GM23338 (cell line): Measurements from ENCODE around the gene CDYL. TPM values are rescaled to one million over a fixed set of nuclear protein-coding genes. Genes with fewer than 3 reads are reported as not detected.

Source experiments
- ATAC-seq: fragments of 200-7000 bp; cut with Tn5 transposase; 3 replicates; pipeline ENCODE4 v1.9.1; 2020
- DNase-seq: peaks from one replicate; pipeline ENCODE4 v3.0.0-alpha.2; 2015; ENCODE audit warnings: low spot score
- H2AFZ ChIP-seq: fragments of 200-600 bp; sonication (generic); 2 replicates; pipeline ENCODE4 v1.8.0; 2016; ENCODE audit warnings: antibody characterized with exemption, mild to moderate bottlenecking, moderate library complexity
- H3F3A ChIP-seq: fragments of 200-600 bp; sonication (generic); replicated peaks from 2 replicates; pipeline ENCODE4 v1.8.0; 2017; ENCODE audit warnings: antibody characterized with exemption, mixed run types, low read depth
- H3K27ac ChIP-seq: fragments of 200-600 bp; sonication (generic); 2 replicates; pipeline ENCODE4 v1.6.1; 2016; ENCODE audit warnings: low read depth
- H3K27me3 ChIP-seq: fragments of 200-600 bp; sonication (generic); 2 replicates; pipeline ENCODE4 v1.8.0; 2016; ENCODE audit warnings: mild to moderate bottlenecking, mixed run types, moderate library complexity; ENCODE audit not compliant: insufficient read depth
- H3K36me3 ChIP-seq: fragments of 200-600 bp; sonication (generic); 2 replicates; pipeline ENCODE4 v1.8.0; 2016; ENCODE audit warnings: mild to moderate bottlenecking; ENCODE audit not compliant: insufficient read depth
- H3K4me1 ChIP-seq: fragments of 200-600 bp; sonication (generic); 2 replicates; pipeline ENCODE4 v1.8.0; 2016; ENCODE audit warnings: mild to moderate bottlenecking, moderate library complexity; ENCODE audit not compliant: insufficient read depth
- H3K4me2 ChIP-seq: fragments of 200-600 bp; sonication (generic); 2 replicates; pipeline ENCODE4 v1.7.1; 2017; ENCODE audit warnings: mixed run types
- H3K4me3 ChIP-seq: fragments of 200-600 bp; sonication (generic); 2 replicates; pipeline ENCODE4 v1.6.1; 2016; ENCODE audit warnings: mixed run types
- H3K79me2 ChIP-seq: fragments of 200-600 bp; sonication (generic); replicated peaks from 2 replicates; pipeline ENCODE4 v1.8.0; 2017; ENCODE audit warnings: mild to moderate bottlenecking; ENCODE audit not compliant: insufficient read depth
- H3K9me2 ChIP-seq: fragments of 200-600 bp; sonication (generic); 2 replicates; pipeline ENCODE4 v1.8.0; 2017; ENCODE audit not compliant: insufficient read depth
- H4K20me1 ChIP-seq: fragments of 200-600 bp; sonication (generic); replicated peaks from 2 replicates; pipeline ENCODE4 v1.8.0; 2017; ENCODE audit warnings: mild to moderate bottlenecking; ENCODE audit not compliant: insufficient read depth
- H3K27ac Mint-ChIP-seq: 2 replicates; pipeline ENCODE4 v1.8.0; 2020; ENCODE audit warnings: inconsistent platforms, mild to moderate bottlenecking, moderate library complexity, mixed read lengths
- H3K27me3 Mint-ChIP-seq: 3 replicates; pipeline ENCODE4 v1.8.0; 2022; ENCODE audit warnings: low read depth, mild to moderate bottlenecking, moderate library complexity, mixed read lengths, inconsistent platforms; ENCODE audit not compliant: insufficient read depth, poor library complexity
- H3K36me3 Mint-ChIP-seq: 3 replicates; pipeline ENCODE4 v1.8.0; 2021; ENCODE audit warnings: low read depth, mild to moderate bottlenecking, inconsistent platforms, moderate library complexity, mixed read lengths
- H3K4me1 Mint-ChIP-seq: 3 replicates; pipeline ENCODE4 v1.8.0; 2020; ENCODE audit warnings: mild to moderate bottlenecking, inconsistent platforms, mixed read lengths
- H3K4me3 Mint-ChIP-seq: 3 replicates; pipeline ENCODE4 v1.8.0; 2021; ENCODE audit warnings: moderate library complexity, mild to moderate bottlenecking, inconsistent platforms, mixed read lengths
- H3K9me3 Mint-ChIP-seq: 3 replicates; pipeline ENCODE4 v1.8.0; 2020; ENCODE audit warnings: moderate library complexity, mild to moderate bottlenecking, inconsistent platforms, mixed read lengths
- CREB1 ChIP-seq: fragments of 250-450 bp; sonication (Bioruptor Pico); IDR thresholded peaks from 2 replicates; pipeline ENCODE4 v1.5.0; 2020; ENCODE audit warnings: low read depth, mild to moderate bottlenecking, moderate library complexity
- EZH2 ChIP-seq: fragments of 200-600 bp; sonication (generic); IDR thresholded peaks from one replicate; pipeline ENCODE4 v1.8.0; 2017; ENCODE audit warnings: antibody characterized with exemption, mild to moderate bottlenecking, low read depth; ENCODE audit not compliant: unreplicated experiment
- EZH2phosphoT487 ChIP-seq: fragments of 200-600 bp; sonication (generic); IDR thresholded peaks from one replicate; pipeline ENCODE4 v1.8.1; 2018; ENCODE audit warnings: antibody characterized with exemption; ENCODE audit not compliant: unreplicated experiment
- JUNB ChIP-seq: IDR thresholded peaks from one replicate; pipeline ENCODE4 v1.6.1; 2016; ENCODE audit warnings: antibody characterized with exemption; ENCODE audit not compliant: unreplicated experiment
- NANOG ChIP-seq: IDR thresholded peaks from 2 replicates; pipeline ENCODE4 v1.6.1; 2016; ENCODE audit warnings: antibody characterized with exemption, borderline replicate concordance
- POLR2AphosphoS5 ChIP-seq: IDR thresholded peaks from 2 replicates; pipeline ENCODE4 v1.6.1; 2016; ENCODE audit warnings: antibody characterized with exemption, low read depth
- STAT1 ChIP-seq: IDR thresholded peaks from one replicate; pipeline ENCODE4 v1.6.1; 2016; ENCODE audit warnings: antibody characterized with exemption; ENCODE audit not compliant: unreplicated experiment
- ZNF331 ChIP-seq: fragments of 250-450 bp; sonication (Bioruptor Pico); IDR thresholded peaks from 2 replicates; pipeline ENCODE4 v1.5.0; 2020; ENCODE audit warnings: low read depth, mild to moderate bottlenecking, moderate library complexity
- polyA plus RNA-seq: library from polyadenylated mRNA; unstranded; fragments of >200 nt; fragmentation: Nextera tagmentation; extraction: Ambion mirVana; gene quantifications from 2 replicates; pipeline ENCODE4 v1.2.1, GENCODE V29; 2016
- total RNA-seq: library from RNA; depleted of rRNA; stranded (reverse); fragments of >200 nt; shearing (Covaris generic); gene quantifications from 2 replicates; pipeline ENCODE4 v1.2.3, GENCODE V29; 2014
- TF ChIP-seq, protein P1 (sequence below): IDR thresholded peaks from 2 replicates; pipeline ENCODE4 v1.6.1; 2016; ENCODE audit warnings: antibody characterized with exemption
- TF ChIP-seq, protein P2 (sequence below): fragments of 250-450 bp; sonication (Bioruptor Pico); IDR thresholded peaks from 2 replicates; pipeline ENCODE4 v1.5.0; 2020; ENCODE audit warnings: mild to moderate bottlenecking, moderate library complexity
- TF ChIP-seq, protein P3 (sequence below): IDR thresholded peaks from one replicate; pipeline ENCODE4 v1.6.1; 2018; ENCODE audit warnings: antibody characterized with exemption; ENCODE audit not compliant: unreplicated experiment

Gene CDYL
- total and polyA plus RNA-seq, 2 experiments from 2014 or later: 67.2 to 128 TPM

DNA sequence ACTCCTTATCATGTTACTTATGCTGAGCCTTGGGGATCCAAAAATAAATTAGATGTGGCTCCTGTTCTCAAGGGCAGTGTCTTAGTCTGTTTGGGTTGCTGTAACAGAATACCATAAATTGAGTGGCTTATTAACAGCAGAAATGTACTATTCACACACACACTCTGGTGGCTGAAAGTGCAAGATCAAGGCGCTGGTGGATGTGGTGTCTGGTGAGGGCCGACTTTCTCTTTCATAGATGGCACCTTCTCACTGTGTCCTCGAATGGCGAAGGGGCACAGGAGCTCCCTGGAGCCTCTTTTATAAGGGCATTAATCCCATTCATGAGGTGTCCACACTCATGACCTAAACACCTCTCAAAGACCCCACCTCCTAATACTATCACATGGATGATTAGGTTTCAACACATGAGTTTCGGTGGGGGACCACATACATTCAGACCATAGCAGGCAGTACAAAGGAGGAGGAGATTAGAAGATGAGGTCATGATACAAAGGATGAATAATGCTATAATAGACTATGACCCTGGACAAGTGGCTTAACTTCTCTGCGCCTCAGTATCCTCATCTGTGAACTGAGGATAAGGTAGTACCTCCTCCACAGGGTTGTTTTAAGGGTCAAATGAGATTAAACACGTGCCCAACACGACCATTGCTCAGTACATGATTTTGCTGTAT lies 193.5 kb downstream of the CDYL start:
- Mint-ChIP-seq H3K27ac (no peak overlapping the region), H3K9me3 (no peaks in the 10 kb centered on the region), H3K27me3 (peaks cover 10% of the 10 kb centered on the region), H3K4me1 (peaks cover 26% of the 10 kb centered on the region), H3K36me3 (no peaks in the 10 kb centered on the region), H3K4me3 (no peak overlapping the region)
- Histone ChIP-seq H3K36me3 (no peaks in the 10 kb centered on the region), H3K4me1 (peaks cover 7% of the 10 kb centered on the region; the same call in 1 of the 2 replicates), H3K9me2 (no peaks in the 10 kb centered on the region), H3K4me2 (no peak overlapping the region), H2AFZ (no peak overlapping the region), H3K27me3 (no peaks in the 10 kb centered on the region), H3K27ac (no peak overlapping the region), H3K79me2 (no peaks in the 10 kb centered on the region), H3F3A (no peaks in the 10 kb centered on the region), H4K20me1 (no peaks in the 10 kb centered on the region), H3K4me3 (no peak overlapping the region)
- DNase-seq (no peak), ATAC-seq (no peak)
- TF ChIP-seq EZH2 (no peak), JUNB (no peak), STAT1 (no peak), CREB1 (no peak), ZNF331 (no peak), NANOG (no peak), EZH2phosphoT487 (no peak), POLR2AphosphoS5 (no peak)
- TF ChIP-seq, protein P1, sequence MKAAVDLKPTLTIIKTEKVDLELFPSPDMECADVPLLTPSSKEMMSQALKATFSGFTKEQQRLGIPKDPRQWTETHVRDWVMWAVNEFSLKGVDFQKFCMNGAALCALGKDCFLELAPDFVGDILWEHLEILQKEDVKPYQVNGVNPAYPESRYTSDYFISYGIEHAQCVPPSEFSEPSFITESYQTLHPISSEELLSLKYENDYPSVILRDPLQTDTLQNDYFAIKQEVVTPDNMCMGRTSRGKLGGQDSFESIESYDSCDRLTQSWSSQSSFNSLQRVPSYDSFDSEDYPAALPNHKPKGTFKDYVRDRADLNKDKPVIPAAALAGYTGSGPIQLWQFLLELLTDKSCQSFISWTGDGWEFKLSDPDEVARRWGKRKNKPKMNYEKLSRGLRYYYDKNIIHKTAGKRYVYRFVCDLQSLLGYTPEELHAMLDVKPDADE: no peak
- TF ChIP-seq, protein P2, sequence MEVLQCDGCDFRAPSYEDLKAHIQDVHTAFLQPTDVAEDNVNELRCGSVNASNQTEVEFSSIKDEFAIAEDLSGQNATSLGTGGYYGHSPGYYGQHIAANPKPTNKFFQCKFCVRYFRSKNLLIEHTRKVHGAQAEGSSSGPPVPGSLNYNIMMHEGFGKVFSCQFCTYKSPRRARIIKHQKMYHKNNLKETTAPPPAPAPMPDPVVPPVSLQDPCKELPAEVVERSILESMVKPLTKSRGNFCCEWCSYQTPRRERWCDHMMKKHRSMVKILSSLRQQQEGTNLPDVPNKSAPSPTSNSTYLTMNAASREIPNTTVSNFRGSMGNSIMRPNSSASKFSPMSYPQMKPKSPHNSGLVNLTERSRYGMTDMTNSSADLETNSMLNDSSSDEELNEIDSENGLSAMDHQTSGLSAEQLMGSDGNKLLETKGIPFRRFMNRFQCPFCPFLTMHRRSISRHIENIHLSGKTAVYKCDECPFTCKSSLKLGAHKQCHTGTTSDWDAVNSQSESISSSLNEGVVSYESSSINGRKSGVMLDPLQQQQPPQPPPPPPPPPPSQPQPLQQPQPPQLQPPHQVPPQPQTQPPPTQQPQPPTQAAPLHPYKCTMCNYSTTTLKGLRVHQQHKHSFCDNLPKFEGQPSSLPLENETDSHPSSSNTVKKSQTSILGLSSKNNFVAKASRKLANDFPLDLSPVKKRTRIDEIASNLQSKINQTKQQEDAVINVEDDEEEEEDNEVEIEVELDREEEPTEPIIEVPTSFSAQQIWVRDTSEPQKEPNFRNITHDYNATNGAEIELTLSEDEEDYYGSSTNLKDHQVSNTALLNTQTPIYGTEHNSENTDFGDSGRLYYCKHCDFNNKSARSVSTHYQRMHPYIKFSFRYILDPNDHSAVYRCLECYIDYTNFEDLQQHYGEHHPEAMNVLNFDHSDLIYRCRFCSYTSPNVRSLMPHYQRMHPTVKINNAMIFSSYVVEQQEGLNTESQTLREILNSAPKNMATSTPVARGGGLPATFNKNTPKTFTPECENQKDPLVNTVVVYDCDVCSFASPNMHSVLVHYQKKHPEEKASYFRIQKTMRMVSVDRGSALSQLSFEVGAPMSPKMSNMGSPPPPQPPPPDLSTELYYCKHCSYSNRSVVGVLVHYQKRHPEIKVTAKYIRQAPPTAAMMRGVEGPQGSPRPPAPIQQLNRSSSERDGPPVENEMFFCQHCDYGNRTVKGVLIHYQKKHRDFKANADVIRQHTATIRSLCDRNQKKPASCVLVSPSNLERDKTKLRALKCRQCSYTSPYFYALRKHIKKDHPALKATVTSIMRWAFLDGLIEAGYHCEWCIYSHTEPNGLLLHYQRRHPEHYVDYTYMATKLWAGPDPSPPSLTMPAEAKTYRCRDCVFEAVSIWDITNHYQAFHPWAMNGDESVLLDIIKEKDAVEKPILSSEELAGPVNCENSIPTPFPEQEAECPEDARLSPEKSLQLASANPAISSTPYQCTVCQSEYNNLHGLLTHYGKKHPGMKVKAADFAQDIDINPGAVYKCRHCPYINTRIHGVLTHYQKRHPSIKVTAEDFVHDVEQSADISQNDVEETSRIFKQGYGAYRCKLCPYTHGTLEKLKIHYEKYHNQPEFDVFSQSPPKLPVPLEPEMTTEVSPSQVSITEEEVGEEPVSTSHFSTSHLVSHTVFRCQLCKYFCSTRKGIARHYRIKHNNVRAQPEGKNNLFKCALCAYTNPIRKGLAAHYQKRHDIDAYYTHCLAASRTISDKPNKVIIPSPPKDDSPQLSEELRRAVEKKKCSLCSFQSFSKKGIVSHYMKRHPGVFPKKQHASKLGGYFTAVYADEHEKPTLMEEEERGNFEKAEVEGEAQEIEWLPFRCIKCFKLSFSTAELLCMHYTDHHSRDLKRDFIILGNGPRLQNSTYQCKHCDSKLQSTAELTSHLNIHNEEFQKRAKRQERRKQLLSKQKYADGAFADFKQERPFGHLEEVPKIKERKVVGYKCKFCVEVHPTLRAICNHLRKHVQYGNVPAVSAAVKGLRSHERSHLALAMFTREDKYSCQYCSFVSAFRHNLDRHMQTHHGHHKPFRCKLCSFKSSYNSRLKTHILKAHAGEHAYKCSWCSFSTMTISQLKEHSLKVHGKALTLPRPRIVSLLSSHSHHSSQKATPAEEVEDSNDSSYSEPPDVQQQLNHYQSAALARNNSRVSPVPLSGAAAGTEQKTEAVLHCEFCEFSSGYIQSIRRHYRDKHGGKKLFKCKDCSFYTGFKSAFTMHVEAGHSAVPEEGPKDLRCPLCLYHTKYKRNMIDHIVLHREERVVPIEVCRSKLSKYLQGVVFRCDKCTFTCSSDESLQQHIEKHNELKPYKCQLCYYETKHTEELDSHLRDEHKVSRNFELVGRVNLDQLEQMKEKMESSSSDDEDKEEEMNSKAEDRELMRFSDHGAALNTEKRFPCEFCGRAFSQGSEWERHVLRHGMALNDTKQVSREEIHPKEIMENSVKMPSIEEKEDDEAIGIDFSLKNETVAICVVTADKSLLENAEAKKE: no peak
- TF ChIP-seq, protein P3, sequence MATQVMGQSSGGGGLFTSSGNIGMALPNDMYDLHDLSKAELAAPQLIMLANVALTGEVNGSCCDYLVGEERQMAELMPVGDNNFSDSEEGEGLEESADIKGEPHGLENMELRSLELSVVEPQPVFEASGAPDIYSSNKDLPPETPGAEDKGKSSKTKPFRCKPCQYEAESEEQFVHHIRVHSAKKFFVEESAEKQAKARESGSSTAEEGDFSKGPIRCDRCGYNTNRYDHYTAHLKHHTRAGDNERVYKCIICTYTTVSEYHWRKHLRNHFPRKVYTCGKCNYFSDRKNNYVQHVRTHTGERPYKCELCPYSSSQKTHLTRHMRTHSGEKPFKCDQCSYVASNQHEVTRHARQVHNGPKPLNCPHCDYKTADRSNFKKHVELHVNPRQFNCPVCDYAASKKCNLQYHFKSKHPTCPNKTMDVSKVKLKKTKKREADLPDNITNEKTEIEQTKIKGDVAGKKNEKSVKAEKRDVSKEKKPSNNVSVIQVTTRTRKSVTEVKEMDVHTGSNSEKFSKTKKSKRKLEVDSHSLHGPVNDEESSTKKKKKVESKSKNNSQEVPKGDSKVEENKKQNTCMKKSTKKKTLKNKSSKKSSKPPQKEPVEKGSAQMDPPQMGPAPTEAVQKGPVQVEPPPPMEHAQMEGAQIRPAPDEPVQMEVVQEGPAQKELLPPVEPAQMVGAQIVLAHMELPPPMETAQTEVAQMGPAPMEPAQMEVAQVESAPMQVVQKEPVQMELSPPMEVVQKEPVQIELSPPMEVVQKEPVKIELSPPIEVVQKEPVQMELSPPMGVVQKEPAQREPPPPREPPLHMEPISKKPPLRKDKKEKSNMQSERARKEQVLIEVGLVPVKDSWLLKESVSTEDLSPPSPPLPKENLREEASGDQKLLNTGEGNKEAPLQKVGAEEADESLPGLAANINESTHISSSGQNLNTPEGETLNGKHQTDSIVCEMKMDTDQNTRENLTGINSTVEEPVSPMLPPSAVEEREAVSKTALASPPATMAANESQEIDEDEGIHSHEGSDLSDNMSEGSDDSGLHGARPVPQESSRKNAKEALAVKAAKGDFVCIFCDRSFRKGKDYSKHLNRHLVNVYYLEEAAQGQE: no peak
